K562 (cell line): ENCODE results near the gene TMEM117.

Experiments used
- BRD9 ChIP-seq: fragments of 450-650 bp; IDR thresholded peaks from 2 replicates; pipeline ENCODE4 v1.6.1; 2018; ENCODE audit warnings: low read depth; ENCODE audit not compliant: partially characterized antibody
- CREB1 ChIP-seq, 2 experiments: sonication (generic) in 1 of 2; formaldehyde crosslinking in 1 of 2; IDR thresholded peaks; 2 replicates each; pipeline versions ENCODE4 v1.6.1 to v1.8.0; 2012 to 2022; ENCODE audit warnings: inconsistent platforms in 1 of 2, mild to moderate bottlenecking in 1 of 2, missing genetic modification reagents in 1 of 2, moderate library complexity in 1 of 2
- CTCF ChIP-seq, 3 experiments: IDR thresholded peaks in 2 of 3; conservative IDR thresholded peaks in 1 of 3; 2 replicates each; pipeline ENCODE4 v1.5.1; 2011 to 2012; ENCODE audit warnings: low read length in 3 of 3, mild to moderate bottlenecking in 3 of 3, control low read depth in 2 of 3, improper control_type of control experiment in 1 of 3, inconsistent platforms in 1 of 3, low read depth in 1 of 3, mixed read lengths in 1 of 3, moderate library complexity in 1 of 3; ENCODE audit not compliant: insufficient read depth in 2 of 3
- EGR1 ChIP-seq: fragments of 450-650 bp; conservative IDR thresholded peaks from 2 replicates; pipeline ENCODE4 v1.6.1; 2017; ENCODE audit warnings: mild to moderate bottlenecking
- MXI1 ChIP-seq: IDR thresholded peaks from 2 replicates; pipeline ENCODE4 v1.6.1; 2011; ENCODE audit warnings: low read depth, mild to moderate bottlenecking, improper control_type of control experiment, low read length
- POLR2A ChIP-seq: fragments of 450-650 bp; conservative IDR thresholded peaks from 2 replicates; pipeline ENCODE4 v1.6.1; 2016
- RCOR1 ChIP-seq, 2 experiments: IDR thresholded peaks; 2 replicates each; pipeline ENCODE4 v1.6.1; 2012; ENCODE audit warnings: low read depth in 2 of 2, low read length in 2 of 2, borderline replicate concordance in 1 of 2, improper control_type of control experiment in 1 of 2
- RNF219 ChIP-seq: fragments of 250-450 bp; sonication (Bioruptor Pico); IDR thresholded peaks from 2 replicates; pipeline ENCODE4 v1.5.0; 2022; ENCODE audit warnings: mild to moderate bottlenecking
- SREBF2 ChIP-seq: sonication (generic); formaldehyde crosslinking; IDR thresholded peaks from 2 replicates; pipeline ENCODE4 v1.4.0; 2020; ENCODE audit warnings: mild to moderate bottlenecking, missing genetic modification reagents

GRCh38 chr12:44036875-44037443 lies 201.1 kb downstream of the TMEM117 start:
- no peak for TF ChIP-seq RCOR1 (IDR thresholded peaks at IDR 0.05; ENCODE audit: borderline replicate concordance in 1 of 2, low read depth in 2 of 2, low read length in 2 of 2)
- TF ChIP-seq CTCF (IDR thresholded peaks at IDR 0.05 in 2 of 3, conservative IDR thresholded peaks at IDR 0.05 in 1 of 3; ENCODE audit: insufficient read depth in 2 of 3, low read depth in 1 of 3, low read length in 3 of 3): no peak
- no peak for TF ChIP-seq CREB1 (IDR thresholded peaks at IDR 0.05)
- no peak for TF ChIP-seq CREB1 (CRISPR knock-in tag; IDR thresholded peaks at IDR 0.05)
- TF ChIP-seq BRD9: no peak
- TF ChIP-seq MXI1: no peak
- no peak for TF ChIP-seq POLR2A
- no peak for TF ChIP-seq SREBF2 (CRISPR knock-in tag)
- no peak for TF ChIP-seq RNF219
- TF ChIP-seq EGR1: no peak
